OCI-LY3 (cell line): ENCODE data around the gene PPP6R2.

Source experiments
- CTCF ChIP-seq: fragments of 200-600, 300-600 bp; sonication (generic); IDR thresholded peaks from 2 replicates; pipeline ENCODE4 v1.5.1; 2014; ENCODE audit warnings: antibody characterized with exemption, low read length, low read depth
- EZH2phosphoT487 ChIP-seq: fragments of 200-600 bp; shearing (Covaris generic); IDR thresholded peaks from 2 replicates; pipeline ENCODE4 v1.6.1; 2018; ENCODE audit warnings: antibody characterized with exemption, mixed run types, low read depth

DNA sequence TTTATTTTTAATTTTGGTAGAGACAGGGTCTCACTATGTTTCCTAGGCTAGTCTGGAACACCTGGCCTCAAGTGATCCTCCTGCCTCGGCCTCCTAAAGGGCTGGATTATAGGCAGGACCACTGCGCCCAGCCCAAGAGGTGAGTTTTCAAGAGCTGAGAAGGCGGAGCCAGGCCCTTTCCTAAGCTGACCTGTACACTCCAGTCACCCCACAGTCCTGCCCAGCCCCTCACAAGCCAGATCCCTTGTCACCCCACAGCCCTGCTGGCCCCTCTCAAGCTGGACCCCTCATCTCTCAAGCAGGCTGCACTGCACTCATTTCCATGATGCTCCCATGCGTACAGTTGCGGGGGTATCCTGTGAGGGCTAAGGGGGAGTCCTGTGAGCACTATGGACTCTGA lies 19.2 kb upstream of the PPP6R2 start:
- no peak for TF ChIP-seq CTCF
- no peak for TF ChIP-seq EZH2phosphoT487
